Body of pancreas (tissue), 4 donors: ENCODE measurements around the gene MIEF1. TPM values are rescaled to one million over a fixed set of nuclear protein-coding genes. Genes with fewer than 3 reads are reported as not detected.
"Not testable (repeated sequence)": the region's sequence is repeated elsewhere in the genome, so short reads cannot be mapped to it uniquely, and the experiment has no call there.

Source experiments
- ATAC-seq: fragments of 150-250 bp; one replicate; pipeline ENCODE4 v1.9.1; 2016
- DNase-seq, 4 donors: peaks; one replicate each; pipeline ENCODE4 v3.0.0-alpha.2; 2019
- H3K27ac ChIP-seq, 4 donors: fragments of 200-600 bp; sonication (generic); 1 replicate in 3 of 4; 2 replicates in 1 of 4; pipeline versions ENCODE4 v1.5.1 to v1.6.1; 2016 to 2019; ENCODE audit warnings: mild to moderate bottlenecking in 1 of 4, mixed read lengths in 1 of 4, moderate library complexity in 1 of 4
- H3K27me3 ChIP-seq, 2 donors: fragments of 200-600 bp; sonication (generic); one replicate each; pipeline ENCODE4 v1.6.0; 2016; ENCODE audit warnings: mild to moderate bottlenecking in 1 of 2
- H3K36me3 ChIP-seq, 2 donors: fragments of 200-600 bp; sonication (generic); replicated peaks in 1 of 2; 2 replicates each; pipeline ENCODE4 v1.5.1; 2016; ENCODE audit warnings: low read depth in 2 of 2; ENCODE audit not compliant: insufficient read depth in 1 of 2
- H3K4me1 ChIP-seq: fragments of 200-600 bp; sonication (generic); one replicate; pipeline ENCODE4 v1.6.0; 2016
- H3K4me3 ChIP-seq, 2 donors: fragments of 200-600 bp; sonication (generic); 1 replicate in 1 of 2; 2 replicates in 1 of 2; pipeline ENCODE4 v1.5.1; 2016 to 2019
- H3K9me3 ChIP-seq, 3 donors: fragments of 200-600 bp; sonication (generic); 1 replicate in 2 of 3; 2 replicates in 1 of 3; pipeline ENCODE4 v1.5.1; 2016
- POLR2A ChIP-seq, 3 donors: fragments of 450-650 bp; IDR thresholded peaks; one replicate each; pipeline ENCODE4 v1.6.1; 2016; ENCODE audit warnings: antibody characterized with exemption in 3 of 3, mild to moderate bottlenecking in 2 of 3
- WGBS, 2 donors: methylation state at CpG; one replicate each; pipeline ENCODE4 v1.1.5; 2017; 5-methylcytosine and 5-hydroxymethylcytosine counted together
- intact Hi-C: fragments of 100-400 bp; cut with DNase I; formaldehyde crosslinking; loops from one replicate; pipeline ENCODE4 v1.15.1; 2023
- total RNA-seq, 2 donors: library from RNA; depleted of rRNA; stranded (reverse); fragments of >200 nt; gene quantifications; one replicate each; pipeline ENCODE4 v1.1.0, GENCODE V29; 2016
- TF ChIP-seq, protein P1 (sequence below), 7 experiments: fragments of 450-650 bp in 4 of 7; fragments of 200-600 bp in 3 of 7; sonication (generic) in 3 of 7; IDR thresholded peaks; one replicate each; pipeline ENCODE4 v1.5.1; 2016 to 2019; ENCODE audit warnings: antibody characterized with exemption in 7 of 7

MIEF1 gene
- total RNA-seq, 2 donors from 2014 or later = 9.1 to 14.8 TPM

DNA sequence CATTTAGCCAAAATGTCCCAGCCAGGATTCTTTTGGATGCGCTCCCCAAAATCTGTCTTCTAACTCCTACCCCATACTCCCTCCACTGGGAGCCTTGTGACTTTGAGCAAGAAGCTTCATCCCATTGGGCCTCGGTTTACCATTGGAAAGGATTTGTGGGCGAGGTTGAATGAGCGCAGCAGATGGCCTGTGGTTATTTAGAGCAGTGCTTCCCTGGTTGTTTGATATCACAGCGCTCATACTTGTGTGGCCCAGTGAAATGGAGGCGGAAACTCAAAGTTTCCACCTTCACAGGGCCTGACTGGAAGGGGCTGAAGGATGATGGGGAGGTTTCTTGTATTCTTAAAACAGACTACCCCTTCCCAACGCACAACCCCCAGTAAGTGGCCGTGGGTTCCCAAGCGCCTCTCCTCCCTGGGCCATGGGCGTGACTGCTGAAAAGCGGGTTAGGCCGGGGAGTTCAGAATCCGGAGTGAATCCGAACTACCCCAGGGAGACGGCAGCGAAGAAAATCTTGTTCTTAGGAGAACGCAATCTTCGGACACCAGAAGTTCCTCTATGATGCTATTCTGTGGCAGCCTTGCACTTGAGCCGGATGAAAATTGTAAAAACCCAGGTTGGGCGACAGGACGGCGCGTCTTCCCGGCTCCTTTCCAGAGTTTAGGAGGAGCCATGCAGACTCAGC is 17.0 kb downstream of the MIEF1 start:
- TF ChIP-seq POLR2A (IDR thresholded peaks at IDR 0.05) = no peak
- TF ChIP-seq, protein P1, sequence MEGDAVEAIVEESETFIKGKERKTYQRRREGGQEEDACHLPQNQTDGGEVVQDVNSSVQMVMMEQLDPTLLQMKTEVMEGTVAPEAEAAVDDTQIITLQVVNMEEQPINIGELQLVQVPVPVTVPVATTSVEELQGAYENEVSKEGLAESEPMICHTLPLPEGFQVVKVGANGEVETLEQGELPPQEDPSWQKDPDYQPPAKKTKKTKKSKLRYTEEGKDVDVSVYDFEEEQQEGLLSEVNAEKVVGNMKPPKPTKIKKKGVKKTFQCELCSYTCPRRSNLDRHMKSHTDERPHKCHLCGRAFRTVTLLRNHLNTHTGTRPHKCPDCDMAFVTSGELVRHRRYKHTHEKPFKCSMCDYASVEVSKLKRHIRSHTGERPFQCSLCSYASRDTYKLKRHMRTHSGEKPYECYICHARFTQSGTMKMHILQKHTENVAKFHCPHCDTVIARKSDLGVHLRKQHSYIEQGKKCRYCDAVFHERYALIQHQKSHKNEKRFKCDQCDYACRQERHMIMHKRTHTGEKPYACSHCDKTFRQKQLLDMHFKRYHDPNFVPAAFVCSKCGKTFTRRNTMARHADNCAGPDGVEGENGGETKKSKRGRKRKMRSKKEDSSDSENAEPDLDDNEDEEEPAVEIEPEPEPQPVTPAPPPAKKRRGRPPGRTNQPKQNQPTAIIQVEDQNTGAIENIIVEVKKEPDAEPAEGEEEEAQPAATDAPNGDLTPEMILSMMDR (IDR thresholded peaks at IDR 0.05) = no peak
- ATAC-seq = peak; percentile 1
- DNase-seq = peak in 1 of 4 donors; percentile 39
- WGBS, 2 donors = 10 to 18% methylated on average over 16 to 24 of the region's 24 CpGs
- intact Hi-C loops = no loop called here
- Histone ChIP-seq H3K27me3 (no peaks in the 10 kb centered on the region), H3K9me3 (no peaks in the 10 kb centered on the region), H3K27ac (peak overlapping the region; percentile 97 to 98 (median 98)), H3K4me1 (peaks cover 35% of the 10 kb centered on the region), H3K36me3 (peaks cover 7 to 16% of the 10 kb centered on the region in 2 donors), H3K4me3 (peak overlapping the region; percentile 92 to 99)

DNA sequence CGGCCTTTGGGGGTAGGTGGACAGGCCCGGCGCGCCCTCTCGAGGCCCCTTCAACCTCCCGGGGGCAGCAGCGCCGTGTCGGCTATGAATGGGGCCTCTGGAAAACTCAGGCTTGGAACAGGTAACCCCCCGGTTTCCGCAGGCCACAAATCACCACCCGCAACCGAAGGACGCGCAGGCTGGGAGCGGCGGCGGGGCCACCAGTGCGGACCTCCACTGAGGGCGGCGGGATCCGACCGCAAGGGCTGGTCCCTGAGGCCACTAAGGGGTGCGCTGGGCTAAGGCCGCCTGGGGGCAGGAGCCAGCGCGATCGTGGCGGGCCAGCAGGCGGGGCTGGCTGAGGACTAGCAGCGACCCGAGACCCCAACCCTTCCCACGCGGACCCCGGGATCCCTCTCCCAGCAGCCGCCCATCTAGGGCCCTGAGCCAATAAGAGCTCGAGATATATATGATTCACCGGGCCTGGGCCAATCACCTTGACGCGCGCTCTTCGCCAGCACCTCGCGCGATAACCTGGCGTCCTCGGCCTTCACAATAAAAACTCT is 17.7 kb downstream of the MIEF1 start:
- DNase-seq = peak; percentile 67 to 99 (median 99)
- intact Hi-C loops = no loop called here
- ATAC-seq = peak; percentile 90
- Histone ChIP-seq H3K27ac (peak overlapping the region; percentile 97 to 98 (median 98)), H3K4me3 (peak overlapping the region; percentile 92 to 99), H3K27me3 (no peaks in the 10 kb centered on the region), H3K9me3 (no peaks in the 10 kb centered on the region), H3K4me1 (peaks cover 41% of the 10 kb centered on the region), H3K36me3 (peaks cover 6 to 14% of the 10 kb centered on the region in 2 donors)
- TF ChIP-seq, protein P1 (IDR thresholded peaks at IDR 0.05) = peak in 5 of 7 experiments; percentile 13 to 42 (median 36)
- TF ChIP-seq POLR2A (IDR thresholded peaks at IDR 0.05) = peak in 1 of 3 donors; percentile 50
- 0% methylated on average over 1 to 47 of the region's 47 CpGs for WGBS, 2 donors

DNA sequence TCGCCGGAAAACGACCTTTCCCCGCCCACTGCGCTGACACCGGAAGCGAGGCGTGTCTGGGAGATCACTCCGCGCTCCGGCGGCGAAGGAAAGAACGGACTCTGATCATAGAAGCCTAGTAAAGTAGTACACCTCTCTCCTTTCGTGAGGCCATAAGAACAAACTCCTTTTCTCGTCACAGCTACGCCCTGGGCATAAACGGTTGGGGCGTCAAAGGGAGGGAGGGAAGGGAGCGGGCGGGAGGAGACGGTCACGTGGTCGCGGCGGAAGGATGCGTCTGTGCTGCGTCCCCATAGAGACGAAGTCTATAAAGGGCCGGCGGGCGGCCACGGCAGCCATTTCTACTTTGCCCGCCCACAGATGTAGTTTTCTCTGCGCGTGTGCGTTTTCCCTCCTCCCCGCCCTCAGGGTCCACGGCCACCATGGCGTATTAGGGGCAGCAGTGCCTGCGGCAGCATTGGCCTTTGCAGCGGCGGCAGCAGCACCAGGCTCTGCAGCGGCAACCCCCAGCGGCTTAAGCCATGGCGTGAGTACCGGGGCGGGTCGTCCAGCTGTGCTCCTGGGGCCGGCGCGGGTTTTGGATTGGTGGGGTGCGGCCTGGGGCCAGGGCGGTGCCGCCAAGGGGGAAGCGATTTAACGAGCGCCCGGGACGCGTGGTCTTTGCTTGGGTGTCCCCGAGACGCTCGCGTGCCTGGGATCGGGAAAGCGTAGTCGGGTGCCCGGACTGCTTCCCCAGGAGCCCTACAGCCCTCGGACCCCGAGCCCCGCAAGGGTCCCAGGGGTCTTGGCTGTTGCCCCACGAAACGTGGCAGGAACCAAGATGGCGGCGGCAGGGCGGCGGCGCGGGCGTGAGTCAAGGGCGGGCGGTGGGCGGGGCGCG is 18.4 kb downstream of the MIEF1 start, which contains the start of gene ATF4:
ATF4 (plus strand) TSS at position 337 of the 880 bp plus-strand sequence. CDS start 884 bp downstream, outside the sequence.
- DNase-seq = peak; percentile 82 to 98 (median 92)
- intact Hi-C loops = no loop called here
- WGBS, 2 donors = 0% methylated on average over 24 to 70 of the region's 86 CpGs
- peak; percentile 61 for ATAC-seq
- H3K36me3 ChIP-seq = peaks cover 6 to 13% of the 10 kb centered on the region in 2 donors
- no peaks in the 10 kb centered on the region for H3K27me3 ChIP-seq
- no peaks in the 10 kb centered on the region for H3K9me3 ChIP-seq
- H3K4me1 ChIP-seq = peaks cover 47% of the 10 kb centered on the region
- H3K4me3 ChIP-seq = peak within 1 kb of the TSS; percentile 99
- TF ChIP-seq, protein P1 (IDR thresholded peaks at IDR 0.05) = no peak
- TF ChIP-seq POLR2A (IDR thresholded peaks at IDR 0.05) = peak; percentile 99 to 100 (median 100)
- H3K27ac ChIP-seq = peak within 1 kb of the TSS; percentile 97 to 98 (median 98)

DNA sequence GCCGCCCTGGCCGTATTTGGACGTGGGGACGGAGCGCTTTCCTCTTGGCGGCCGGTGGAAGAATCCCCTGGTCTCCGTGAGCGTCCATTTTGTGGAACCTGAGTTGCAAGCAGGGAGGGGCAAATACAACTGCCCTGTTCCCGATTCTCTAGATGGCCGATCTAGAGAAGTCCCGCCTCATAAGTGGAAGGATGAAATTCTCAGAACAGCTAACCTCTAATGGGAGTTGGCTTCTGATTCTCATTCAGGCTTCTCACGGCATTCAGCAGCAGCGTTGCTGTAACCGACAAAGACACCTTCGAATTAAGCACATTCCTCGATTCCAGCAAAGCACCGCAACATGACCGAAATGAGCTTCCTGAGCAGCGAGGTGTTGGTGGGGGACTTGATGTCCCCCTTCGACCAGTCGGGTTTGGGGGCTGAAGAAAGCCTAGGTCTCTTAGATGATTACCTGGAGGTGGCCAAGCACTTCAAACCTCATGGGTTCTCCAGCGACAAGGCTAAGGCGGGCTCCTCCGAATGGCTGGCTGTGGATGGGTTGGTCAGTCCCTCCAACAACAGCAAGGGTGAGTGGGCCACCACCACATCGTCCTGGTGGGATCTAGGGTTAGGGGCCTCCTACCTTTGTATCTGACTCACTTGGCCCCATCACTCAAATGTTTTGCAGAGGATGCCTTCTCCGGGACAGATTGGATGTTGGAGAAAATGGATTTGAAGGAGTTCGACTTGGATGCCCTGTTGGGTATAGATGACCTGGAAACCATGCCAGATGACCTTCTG is 19.2 kb downstream of the MIEF1 start:
- Histone ChIP-seq H3K27ac (peak overlapping the region; percentile 97 to 98 (median 98)), H3K36me3 (peaks cover 6 to 13% of the 10 kb centered on the region in 2 donors), H3K4me1 (peaks cover 47% of the 10 kb centered on the region), H3K4me3 (peak overlapping the region; percentile 99)
- DNase-seq, H3K9me3 ChIP-seq, intact Hi-C loops, ATAC-seq, H3K27me3 ChIP-seq: not testable (repeated sequence)
- WGBS, 2 donors = 1 to 4% methylated on average over 6 to 28 of the region's 28 CpGs

DNA sequence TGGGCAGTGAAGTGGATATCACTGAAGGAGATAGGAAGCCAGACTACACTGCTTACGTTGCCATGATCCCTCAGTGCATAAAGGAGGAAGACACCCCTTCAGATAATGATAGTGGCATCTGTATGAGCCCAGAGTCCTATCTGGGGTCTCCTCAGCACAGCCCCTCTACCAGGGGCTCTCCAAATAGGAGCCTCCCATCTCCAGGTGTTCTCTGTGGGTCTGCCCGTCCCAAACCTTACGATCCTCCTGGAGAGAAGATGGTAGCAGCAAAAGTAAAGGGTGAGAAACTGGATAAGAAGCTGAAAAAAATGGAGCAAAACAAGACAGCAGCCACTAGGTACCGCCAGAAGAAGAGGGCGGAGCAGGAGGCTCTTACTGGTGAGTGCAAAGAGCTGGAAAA is 20.0 kb downstream of the MIEF1 start:
- Histone ChIP-seq H3K27ac (peak overlapping the region in 3 of 4 donors; percentile 97 to 98 (median 98)), H3K4me1 (peaks cover 52% of the 10 kb centered on the region), H3K4me3 (peak overlapping the region; percentile 99), H3K36me3 (peaks cover 6 to 13% of the 10 kb centered on the region in 2 donors)
- H3K27me3 ChIP-seq, H3K9me3 ChIP-seq, ATAC-seq, intact Hi-C loops, DNase-seq: not testable (repeated sequence)
- 8 to 9% methylated on average over 5 of the region's 5 CpGs for WGBS, 2 donors
